C4-2B (cell line): ENCODE measurements around the gene UBR4.

Source experiments
- ZFX ChIP-seq: fragments of 450-650 bp; IDR thresholded peaks from 2 replicates; pipeline ENCODE4 v1.6.1; 2017
- TF ChIP-seq, protein P1 (sequence below): fragments of 450-650 bp; conservative IDR thresholded peaks from 2 replicates; pipeline ENCODE4 v1.5.1; 2017; ENCODE audit warnings: mild to moderate bottlenecking

DNA sequence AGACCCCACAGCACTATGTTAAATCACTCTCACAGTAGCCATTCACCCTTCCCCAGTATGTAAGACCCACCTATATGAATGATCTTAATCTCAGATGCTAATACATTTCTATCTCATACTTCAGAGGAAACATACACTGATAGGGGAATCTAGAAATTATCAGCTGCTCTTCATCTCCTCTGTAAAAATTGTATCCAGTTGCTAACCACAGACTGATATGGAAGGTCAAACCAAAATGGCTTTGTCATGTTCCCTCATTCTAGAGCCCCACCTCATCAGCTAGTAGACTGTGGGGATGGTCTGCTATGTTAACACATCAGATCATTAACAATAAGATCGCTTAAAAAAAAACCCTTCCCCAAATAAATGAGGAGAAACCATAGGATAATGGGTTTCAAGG is 71.7 kb downstream of the UBR4 start:
- TF ChIP-seq, protein P1, sequence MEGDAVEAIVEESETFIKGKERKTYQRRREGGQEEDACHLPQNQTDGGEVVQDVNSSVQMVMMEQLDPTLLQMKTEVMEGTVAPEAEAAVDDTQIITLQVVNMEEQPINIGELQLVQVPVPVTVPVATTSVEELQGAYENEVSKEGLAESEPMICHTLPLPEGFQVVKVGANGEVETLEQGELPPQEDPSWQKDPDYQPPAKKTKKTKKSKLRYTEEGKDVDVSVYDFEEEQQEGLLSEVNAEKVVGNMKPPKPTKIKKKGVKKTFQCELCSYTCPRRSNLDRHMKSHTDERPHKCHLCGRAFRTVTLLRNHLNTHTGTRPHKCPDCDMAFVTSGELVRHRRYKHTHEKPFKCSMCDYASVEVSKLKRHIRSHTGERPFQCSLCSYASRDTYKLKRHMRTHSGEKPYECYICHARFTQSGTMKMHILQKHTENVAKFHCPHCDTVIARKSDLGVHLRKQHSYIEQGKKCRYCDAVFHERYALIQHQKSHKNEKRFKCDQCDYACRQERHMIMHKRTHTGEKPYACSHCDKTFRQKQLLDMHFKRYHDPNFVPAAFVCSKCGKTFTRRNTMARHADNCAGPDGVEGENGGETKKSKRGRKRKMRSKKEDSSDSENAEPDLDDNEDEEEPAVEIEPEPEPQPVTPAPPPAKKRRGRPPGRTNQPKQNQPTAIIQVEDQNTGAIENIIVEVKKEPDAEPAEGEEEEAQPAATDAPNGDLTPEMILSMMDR = no peak
- no peak for TF ChIP-seq ZFX
